H1 (cell line): ENCODE measurements around the gene BRPF3.

ENCODE experiments used
- CBX5 ChIP-seq: fragments of 300-800, 300-1000 bp; sonication (generic); IDR thresholded peaks from 2 replicates; pipeline ENCODE4 v1.7.1; 2016; ENCODE audit warnings: antibody characterized with exemption, low read length, low read depth
- CREB1 ChIP-seq: IDR thresholded peaks from 2 replicates; pipeline ENCODE4 v1.6.1; 2012; ENCODE audit warnings: inconsistent platforms
- NANOG ChIP-seq: IDR thresholded peaks from 2 replicates; pipeline ENCODE4 v1.6.1; 2011; ENCODE audit warnings: low read length, low read depth, mild to moderate bottlenecking, inconsistent platforms; ENCODE audit not compliant: insufficient read depth, poor library complexity, severe bottlenecking
- SIN3A ChIP-seq, 2 experiments: IDR thresholded peaks in 1 of 2; conservative IDR thresholded peaks in 1 of 2; 2 replicates each; pipeline ENCODE4 v1.6.1; 2011 to 2012; ENCODE audit warnings: low read length in 2 of 2, improper control_type of control experiment in 1 of 2, low read depth in 1 of 2, mild to moderate bottlenecking in 1 of 2

DNA sequence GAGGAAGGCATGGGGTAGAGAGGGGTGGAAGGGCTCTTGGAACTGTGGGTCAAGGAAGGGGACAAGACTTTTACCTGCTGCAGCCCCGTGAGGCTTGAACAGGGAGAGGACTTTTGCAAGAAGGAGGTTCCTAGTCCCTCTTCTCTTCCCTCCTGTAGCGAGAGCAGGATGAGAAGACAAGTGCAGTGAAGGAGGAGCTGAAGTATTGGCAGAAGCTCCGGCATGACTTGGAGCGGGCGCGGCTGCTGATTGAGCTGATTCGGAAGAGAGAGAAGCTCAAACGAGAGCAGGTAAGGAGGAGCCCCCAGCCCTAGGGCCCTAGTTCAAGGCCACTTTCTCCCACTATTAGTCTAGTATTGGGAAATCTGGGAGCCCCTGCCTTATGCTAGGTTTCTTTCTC is 10.6 kb downstream of the BRPF3 start:
- TF ChIP-seq CREB1 (no peak), NANOG (no peak), SIN3A (conservative IDR thresholded peaks at IDR 0.05 in 1 of 2, IDR thresholded peaks at IDR 0.05 in 1 of 2; ENCODE audit: low read depth in 1 of 2, low read length in 2 of 2) (no peak), CBX5 (no peak)
